Dermis microvascular lymphatic vessel endothelial cell (primary cell): ENCODE data around the gene RGS21. TPM values are rescaled to one million over a fixed set of nuclear protein-coding genes. Genes with fewer than 3 reads are reported as not detected.

Experiments
- DNase-seq, 2 donors: peaks; one replicate each; pipeline versions ENCODE4 v3.0.0 to v3.0.0-alpha.2; 2010; ENCODE audit warnings: low read depth in 2 of 2
- total RNA-seq: library from RNA; depleted of rRNA; stranded (reverse); fragments of >200 nt; gene quantifications from 2 replicates; pipeline ENCODE4 v1.2.1, GENCODE V29; 2014

The RGS21 gene
- total RNA-seq, 1 donor from 2014 or later, result not detected

DNA sequence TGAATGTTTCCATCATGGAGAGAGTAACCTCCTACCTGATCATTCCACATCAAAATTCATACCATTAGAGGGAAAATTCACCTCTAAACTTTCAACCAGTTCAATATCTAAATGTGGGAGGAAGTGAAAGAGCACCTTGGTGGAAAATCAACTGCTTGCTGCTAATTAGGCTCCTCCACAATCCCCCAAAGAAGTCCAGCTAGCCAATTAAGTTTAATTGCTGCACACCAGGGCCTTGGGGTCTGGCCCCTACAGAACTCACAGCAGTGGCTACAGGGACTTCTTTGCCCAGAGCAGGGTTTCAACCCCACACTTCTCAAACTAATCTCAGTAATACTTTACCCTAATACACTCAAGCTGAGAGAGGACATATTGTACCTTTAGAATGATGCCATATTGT is 62.1 kb downstream of the RGS21 start:
- no peak for DNase-seq

DNA sequence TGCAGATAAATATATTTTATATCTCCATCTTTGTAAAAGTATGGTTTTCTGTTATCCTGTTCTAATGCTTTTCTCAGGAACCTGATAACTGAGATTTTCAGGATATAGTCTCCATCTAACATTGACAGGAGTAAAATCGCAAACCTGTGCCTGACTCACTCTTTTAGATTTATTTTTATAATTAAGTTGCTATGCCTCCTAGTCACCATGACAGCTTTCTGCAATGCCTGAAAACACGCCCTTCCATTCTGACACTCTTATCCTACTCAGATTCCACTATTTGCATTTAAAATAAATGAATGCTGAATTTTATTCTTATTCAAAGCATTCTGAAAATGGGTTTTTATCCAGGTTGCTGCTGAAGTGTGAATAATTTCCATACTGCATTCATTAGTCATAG is 62.8 kb downstream of the RGS21 start:
- DNase-seq, result no peak

DNA sequence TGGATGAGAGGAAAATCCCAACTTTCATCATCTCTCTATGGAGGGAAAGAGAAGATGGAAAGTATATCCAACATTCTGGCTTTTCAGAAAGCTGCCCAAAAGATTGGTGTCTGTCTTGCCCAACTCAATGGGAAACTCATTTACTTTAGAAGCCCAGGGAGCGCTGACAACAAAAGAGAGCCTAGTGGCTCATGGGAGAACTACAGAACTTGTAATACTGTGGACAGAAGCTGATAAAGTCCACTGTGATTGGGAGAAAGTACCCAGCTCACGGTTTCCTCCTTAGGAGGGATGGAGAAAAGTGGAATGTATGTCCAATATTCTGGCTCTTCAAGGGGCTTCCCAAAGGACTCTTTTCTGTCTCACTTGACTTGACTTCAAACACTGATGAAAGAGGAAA is 66.0 kb downstream of the RGS21 start:
- no peak for DNase-seq

DNA sequence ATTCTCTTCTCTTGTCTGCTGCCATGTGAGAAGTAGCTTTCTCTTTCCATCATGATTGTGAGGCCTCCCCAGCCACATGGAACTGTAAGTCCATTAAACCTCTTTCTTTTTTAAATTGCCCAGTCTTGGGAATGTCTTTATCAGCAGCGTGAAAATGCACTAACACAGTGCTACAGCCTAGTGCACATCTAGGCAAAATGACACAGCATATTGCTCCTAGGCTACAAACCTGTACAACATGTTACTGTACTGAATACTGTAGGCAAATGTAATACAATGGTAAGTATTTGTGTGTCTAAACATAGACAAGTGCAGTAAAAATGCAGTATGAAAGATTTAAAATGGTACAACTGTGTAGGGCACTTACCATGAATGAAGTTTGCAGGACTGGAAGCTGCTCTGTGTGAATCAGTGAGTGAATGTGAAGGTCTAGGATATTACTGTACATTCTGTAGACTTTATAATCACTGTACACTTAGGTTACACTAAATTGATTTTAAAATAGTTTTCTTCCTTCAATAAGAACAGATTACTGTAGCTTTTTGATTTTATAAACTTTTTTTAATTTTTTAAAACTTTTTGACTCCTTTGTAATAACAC is 69.4 kb downstream of the RGS21 start:
- no peak for DNase-seq

DNA sequence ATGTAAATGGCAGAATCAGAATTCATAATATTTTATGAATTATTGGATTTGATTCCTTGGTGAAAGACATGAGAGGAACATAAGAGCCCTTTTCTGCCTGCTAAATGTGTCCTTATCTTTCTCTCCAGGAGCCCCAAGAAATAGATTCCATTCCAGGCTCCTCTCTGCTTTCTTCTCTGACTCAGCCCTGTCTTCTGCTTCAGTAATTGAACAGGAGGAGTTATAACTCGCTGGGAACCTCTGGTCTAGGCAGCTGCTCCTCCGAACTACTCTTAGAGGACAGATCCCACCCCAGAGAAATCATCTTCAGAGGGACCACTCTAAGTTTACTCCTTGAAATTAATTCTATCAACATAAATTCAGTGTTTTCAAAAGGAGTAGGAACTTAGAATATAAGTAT is 78.4 kb downstream of the RGS21 start:
- DNase-seq, result no peak

DNA sequence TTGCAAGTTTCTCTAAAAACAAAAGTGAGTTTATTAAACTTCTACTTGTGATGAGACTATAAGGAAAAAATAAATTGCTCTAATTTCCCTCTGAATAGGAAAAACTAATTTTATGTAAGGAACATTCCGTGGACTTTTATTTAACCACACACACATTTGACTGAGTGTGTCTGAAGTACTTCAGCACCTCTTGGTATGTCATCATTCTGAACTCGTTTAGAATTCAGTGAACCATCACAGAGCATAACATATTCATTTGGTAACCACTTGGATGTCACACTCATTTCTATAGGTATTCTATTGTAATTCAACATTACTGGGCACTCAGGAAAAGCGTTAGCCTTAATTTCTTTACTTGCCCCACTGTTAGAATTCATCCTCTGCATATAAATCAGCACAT is 79.1 kb downstream of the RGS21 start:
- no peak for DNase-seq

DNA sequence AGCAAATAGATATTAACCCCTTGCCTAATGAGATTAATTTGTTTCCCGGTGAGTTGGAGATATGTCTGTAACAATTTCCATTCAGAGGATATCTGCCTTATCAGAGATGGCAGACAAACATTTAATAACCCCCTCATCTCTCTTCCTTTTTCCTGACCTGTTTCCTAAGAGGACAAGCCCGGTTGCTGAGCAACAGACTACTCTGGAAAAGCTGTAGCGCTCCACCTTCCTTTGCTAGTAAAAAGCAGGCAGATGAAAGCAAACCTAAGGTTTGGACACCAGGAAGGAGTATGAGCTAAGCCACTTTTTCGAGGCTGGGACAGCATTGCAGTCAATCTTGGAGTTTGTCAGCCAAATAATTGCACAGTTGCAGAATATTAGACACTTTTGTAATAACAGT is 82.4 kb downstream of the RGS21 start:
- peak; percentile 8 to 36 for DNase-seq

DNA sequence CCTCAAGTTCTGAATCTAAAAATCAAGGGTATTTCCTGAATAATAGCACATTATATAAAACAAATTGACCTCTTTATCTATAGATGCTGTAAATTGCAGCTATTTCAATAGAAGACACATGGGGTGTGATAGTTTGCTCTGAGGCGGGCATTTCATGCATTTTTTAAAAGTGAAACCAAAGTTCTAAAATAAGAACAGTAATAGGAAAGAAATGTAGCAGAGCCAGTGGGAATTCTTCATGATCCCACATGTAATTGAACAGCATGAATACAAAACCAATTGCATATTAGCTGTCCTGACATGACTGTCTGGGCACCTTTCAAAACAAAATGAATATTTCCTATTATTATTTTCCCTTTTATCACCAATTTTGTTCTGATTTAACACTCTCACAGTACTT is 85.0 kb downstream of the RGS21 start:
- no peak for DNase-seq

DNA sequence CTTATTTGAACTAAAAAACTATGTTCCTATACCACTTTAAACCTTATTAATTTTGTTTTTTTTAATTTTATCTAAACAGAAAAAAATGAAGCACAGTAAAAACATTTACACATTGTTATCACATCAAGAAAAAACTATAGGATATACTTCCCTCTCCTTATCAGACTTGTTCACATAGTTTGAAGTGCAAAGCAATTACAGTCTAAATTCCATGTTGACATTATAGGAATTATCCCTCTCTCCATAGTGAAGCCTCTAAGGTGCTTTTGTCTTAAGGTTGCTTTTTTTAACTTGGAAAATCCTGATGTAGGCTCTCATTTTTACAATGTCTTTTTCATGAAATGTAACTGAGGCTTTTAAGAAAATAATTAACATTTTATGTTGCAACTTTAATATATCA is 85.8 kb downstream of the RGS21 start:
- no peak for DNase-seq

DNA sequence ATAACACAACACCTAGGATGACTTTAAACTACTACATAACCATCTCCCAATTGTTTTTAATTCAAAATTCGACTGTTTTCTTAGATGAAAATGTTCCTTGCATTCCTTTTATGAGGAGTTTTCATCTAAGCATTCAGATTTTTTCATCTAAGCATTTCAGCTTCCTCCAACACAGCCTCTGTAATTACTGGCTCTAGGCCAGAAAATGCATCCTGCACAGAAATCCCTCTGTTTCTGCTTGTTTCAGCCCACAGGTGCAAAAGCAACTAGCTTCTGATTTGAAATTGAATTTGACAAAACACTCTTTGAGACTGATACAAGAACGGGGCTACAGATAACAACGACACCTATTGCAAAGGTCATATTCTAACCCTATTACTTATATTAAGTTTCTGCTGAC is 90.4 kb downstream of the RGS21 start:
- no peak for DNase-seq

Other genes with a start within 250 kb of the RGS21 start
- not detected in 2 replicates for gene RGS18, start 158.5 kb upstream of the RGS21 start, total RNA-seq